ENCODE measurements around the gene C1QL2.

C1QL2 gene

GRCh38 chr2:119179991-119180390 lies 21.4 kb upstream of the C1QL2 start:
- DNase-seq (ENCODE audit: insufficient read length, low spot score) (no peak), FAIRE-seq (no peak)

- DNase-seq (ENCODE audit: insufficient read length, low spot score) (no peak), FAIRE-seq (no peak)
Measured at GRCh38 chr2:119179202-119179601, 20.7 kb upstream of the C1QL2 start.

- DNase-seq (ENCODE audit: insufficient read length, low spot score) (no peak), FAIRE-seq (no peak)
Measured at GRCh38 chr2:119178776-119179175, 20.2 kb upstream of the C1QL2 start.

- no peak for FAIRE-seq
Measured at GRCh38 chr2:119177838-119178190, 19.3 kb upstream of the C1QL2 start.

GRCh38 chr2:119177171-119177837 lies 18.8 kb upstream of the C1QL2 start:
- DNase-seq (ENCODE audit: insufficient read length, low spot score): no peak
- no peak for FAIRE-seq

More at GRCh38 chr2:119177838-119178190, 19.3 kb upstream of the C1QL2 start:
- DNase-seq (ENCODE audit: insufficient read length, low spot score): no peak

DNA sequence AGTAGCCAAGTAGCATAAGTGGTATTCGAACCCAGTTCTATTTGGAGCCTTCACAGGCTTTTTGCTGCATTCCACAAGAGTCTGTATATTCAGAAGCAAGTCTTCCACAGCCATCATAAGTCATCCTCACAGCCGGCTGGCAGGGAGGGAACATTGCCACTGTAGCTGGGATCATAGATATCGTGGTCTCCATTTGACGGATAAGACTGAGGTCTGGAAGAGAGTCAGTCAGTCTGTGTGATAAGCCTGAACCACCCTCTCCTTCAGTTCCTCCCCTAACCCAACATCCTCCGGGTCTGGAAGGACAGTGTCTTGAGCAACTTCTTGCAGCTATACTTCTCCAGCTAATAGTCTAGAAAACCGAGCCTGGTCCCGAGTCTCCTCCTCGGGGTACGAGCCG lies 17.0 kb upstream of the C1QL2 start:
- FAIRE-seq (no peak), DNase-seq (ENCODE audit: insufficient read length, low spot score) (no peak)

GRCh38 chr2:119174993-119175347 lies 16.4 kb upstream of the C1QL2 start:
- no peak for FAIRE-seq
- DNase-seq (ENCODE audit: insufficient read length, low spot score): no peak

GRCh38 chr2:119174216-119174992 lies 15.9 kb upstream of the C1QL2 start:
- FAIRE-seq (peak; percentile 85), DNase-seq (ENCODE audit: insufficient read length, low spot score) (peak; percentile 57)

GRCh38 chr2:119173556-119174060 lies 15.1 kb upstream of the C1QL2 start:
- no peak for FAIRE-seq
- no peak for DNase-seq (ENCODE audit: insufficient read length, low spot score)

- FAIRE-seq (no peak), DNase-seq (ENCODE audit: insufficient read length, low spot score) (no peak)
Measured at GRCh38 chr2:119170504-119170903, 12.0 kb upstream of the C1QL2 start.

DNA sequence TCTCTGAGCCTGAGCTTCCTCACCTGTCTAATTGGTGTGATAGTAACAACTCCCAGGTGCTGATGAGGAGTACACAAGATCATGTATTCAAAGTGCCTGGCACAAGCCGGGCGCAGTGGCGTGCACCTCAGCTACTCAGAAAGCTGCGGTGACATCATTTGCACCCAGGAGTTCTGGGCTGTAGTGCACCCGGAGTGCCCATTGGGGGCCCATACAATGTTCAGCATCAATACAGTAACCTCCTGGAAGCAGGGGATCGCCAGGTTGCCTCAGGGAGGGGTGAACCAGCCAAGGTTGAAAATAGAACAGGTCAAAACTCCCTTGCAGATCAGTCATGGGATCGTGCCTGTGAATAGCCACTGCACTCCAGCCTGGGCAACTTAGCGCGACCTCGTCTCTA lies 11.2 kb upstream of the C1QL2 start:
- DNase-seq (ENCODE audit: insufficient read length, low spot score): no peak
- FAIRE-seq: no peak

DNA sequence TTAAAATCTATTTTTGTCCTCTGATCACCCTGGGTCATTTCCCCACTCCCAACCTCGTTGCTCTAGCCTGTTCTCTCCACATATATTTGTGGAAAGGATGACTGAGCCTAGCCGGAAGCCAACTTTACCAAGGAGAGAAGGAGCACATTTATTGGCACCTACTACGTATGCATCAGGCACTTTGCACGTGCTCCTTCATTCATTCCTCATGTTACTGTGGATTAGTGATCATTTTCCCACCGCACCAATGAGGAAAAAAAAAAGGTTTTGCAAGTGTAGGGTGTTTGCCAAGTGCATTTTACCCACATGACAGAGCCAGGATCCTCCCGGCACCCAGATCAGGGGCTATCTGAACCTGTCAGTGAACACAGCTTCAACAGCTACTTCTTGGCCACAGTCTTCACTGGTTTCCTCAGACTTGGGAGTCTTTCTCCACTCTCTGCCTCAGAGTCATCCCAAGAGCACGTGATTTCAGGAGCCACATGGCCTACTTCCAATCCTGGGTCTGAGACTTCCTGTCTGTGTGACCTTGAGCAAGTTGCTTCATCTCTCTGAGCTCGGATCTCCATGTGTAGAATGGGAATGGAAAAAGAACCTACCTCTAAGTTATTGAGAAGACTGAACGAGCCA lies 1.9 kb upstream of the C1QL2 start:
- FAIRE-seq (no peak), DNase-seq (ENCODE audit: insufficient read length, low spot score) (no peak)

GRCh38 chr2:119157850-119158511 lies 570 bp downstream of the C1QL2 start:
- no peak for FAIRE-seq

GRCh38 chr2:119156891-119157773 lies 1.4 kb downstream of the C1QL2 start:
- FAIRE-seq (no peak), DNase-seq (ENCODE audit: insufficient read length, low spot score) (no peak)

More at GRCh38 chr2:119157850-119158511, 570 bp downstream of the C1QL2 start:
- no peak for DNase-seq (ENCODE audit: insufficient read length, low spot score)

GRCh38 chr2:119156105-119156890 lies 2.3 kb downstream of the C1QL2 start:
- FAIRE-seq (no peak), DNase-seq (ENCODE audit: insufficient read length, low spot score) (no peak)

DNA sequence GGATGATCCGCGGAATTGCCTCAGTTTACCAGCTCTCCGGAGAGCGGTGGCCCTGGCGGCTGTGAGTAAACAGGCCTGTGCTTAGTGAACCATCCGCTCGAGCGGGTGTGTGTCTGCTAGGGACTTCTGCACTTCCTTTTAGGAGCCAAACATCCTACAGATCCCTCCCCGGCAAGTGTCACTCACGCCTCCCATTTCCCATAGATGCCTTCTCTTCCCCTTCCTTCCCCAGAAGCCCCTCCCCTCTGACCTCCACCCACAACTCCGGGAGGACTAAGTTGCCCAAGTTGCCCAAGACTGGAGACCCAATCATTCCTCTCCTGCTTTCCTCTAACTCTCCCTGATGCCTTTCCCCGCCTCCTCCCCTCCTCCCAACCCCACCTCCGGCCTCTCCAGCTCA lies 2.9 kb downstream of the C1QL2 start:
- DNase-seq (ENCODE audit: insufficient read length, low spot score) (no peak), FAIRE-seq (no peak)

- DNase-seq (ENCODE audit: insufficient read length, low spot score): no peak
- FAIRE-seq: no peak
Measured at GRCh38 chr2:119154076-119154475, 4.5 kb downstream of the C1QL2 start.

GRCh38 chr2:119149611-119150010 lies 8.9 kb downstream of the C1QL2 start:
- no peak for DNase-seq (ENCODE audit: insufficient read length, low spot score)
- FAIRE-seq: no peak
